SK-N-SH (cell line): ENCODE results near the gene CDAN1. TPM values are rescaled to one million over a fixed set of nuclear protein-coding genes. Genes with fewer than 3 reads are reported as not detected.

Experiments
- CTCF ChIA-PET: fragments of 300-600, 350-600 bp; formaldehyde crosslinking; extraction: SDS; loops from one replicate; lab custom pipeline; 2021; lab: Yijun Ruan, JAX
- POLR2A ChIA-PET: fragments of 350-600 bp; sonication (Branson Sonifier 250); formaldehyde crosslinking; extraction: SDS; loops from one replicate; lab custom pipeline; 2020; ENCODE audit warnings: antibody characterized with exemption, inconsistent platforms; lab: Yijun Ruan, JAX
- DNase-seq: peaks from one replicate; pipeline ENCODE4 v3.0.0; 2012
- H2AFZ ChIP-seq: fragments of 200-600 bp; sonication (generic); 2 replicates; pipeline ENCODE4 v1.8.1; 2016; ENCODE audit warnings: antibody characterized with exemption, mild to moderate bottlenecking, low read depth
- H3F3A ChIP-seq: fragments of 200-600 bp; sonication (generic); replicated peaks from 2 replicates; pipeline ENCODE3; 2016; ENCODE audit warnings: antibody characterized with exemption, mild to moderate bottlenecking; ENCODE audit not compliant: insufficient read depth
- H3K27ac ChIP-seq, 2 experiments: fragments of 200-500 bp in 1 of 2; fragments of 200-600 bp in 1 of 2; sonication (Bioruptor generic) in 1 of 2; sonication (generic), shearing (Covaris generic) in 1 of 2; 2 replicates each; pipeline versions ENCODE4 v1.5.1 to v1.6.1; 2014 to 2016; ENCODE audit warnings: low read depth in 2 of 2, inconsistent platforms in 1 of 2, low read length in 1 of 2, mild to moderate bottlenecking in 1 of 2, mixed read lengths in 1 of 2
- H3K27me3 ChIP-seq: fragments of 200-600 bp; sonication (generic), shearing (Covaris generic); 2 replicates; pipeline ENCODE4 v1.6.1; 2016; ENCODE audit warnings: mixed run types; ENCODE audit not compliant: insufficient read depth
- H3K36me3 ChIP-seq, 2 experiments: fragments of 200-500 bp in 1 of 2; fragments of 200-600 bp in 1 of 2; sonication (Bioruptor generic) in 1 of 2; sonication (generic) in 1 of 2; replicated peaks in 1 of 2; 2 replicates each; pipeline versions ENCODE3 to v1.5.1; 2014 to 2016; ENCODE audit warnings: low read length in 1 of 2, mild to moderate bottlenecking in 1 of 2; ENCODE audit not compliant: insufficient read depth in 2 of 2, control insufficient read depth in 1 of 2
- H3K4me1 ChIP-seq, 2 experiments: fragments of 200-500 bp in 1 of 2; fragments of 200-600 bp in 1 of 2; sonication (Bioruptor generic) in 1 of 2; sonication (generic), shearing (Covaris generic) in 1 of 2; 2 replicates each; pipeline versions ENCODE4 v1.5.1 to v1.6.1; 2014 to 2016; ENCODE audit warnings: low read depth in 1 of 2, low read length in 1 of 2, mixed run types in 1 of 2; ENCODE audit not compliant: insufficient read depth in 2 of 2, control insufficient read depth in 1 of 2
- H3K4me2 ChIP-seq: fragments of 200-600 bp; sonication (generic), shearing (Covaris generic); 2 replicates; pipeline ENCODE4 v1.6.1; 2017; ENCODE audit warnings: mixed run types
- H3K4me3 ChIP-seq, 2 experiments: fragments of 200-500 bp in 1 of 2; fragments of 200-600 bp in 1 of 2; sonication (Bioruptor generic) in 1 of 2; sonication (generic), shearing (Covaris generic) in 1 of 2; 2 replicates each; pipeline versions ENCODE4 v1.5.1 to v1.8.1; 2014 to 2016; ENCODE audit warnings: low read depth in 2 of 2, inconsistent platforms in 1 of 2, low read length in 1 of 2, mild to moderate bottlenecking in 1 of 2, mixed read lengths in 1 of 2, moderate library complexity in 1 of 2
- H3K79me2 ChIP-seq: fragments of 200-600 bp; sonication (generic); 2 replicates; pipeline ENCODE4 v1.8.1; 2017; ENCODE audit warnings: mild to moderate bottlenecking; ENCODE audit not compliant: insufficient read depth
- H3K9ac ChIP-seq: fragments of 200-600 bp; sonication (generic); 2 replicates; pipeline ENCODE4 v1.6.1; 2017; ENCODE audit warnings: mixed run types
- H3K9me2 ChIP-seq: fragments of 200-600 bp; sonication (generic); 2 replicates; pipeline ENCODE4 v1.6.1; 2017; ENCODE audit warnings: mixed run types
- H3K9me3 ChIP-seq: fragments of 200-600 bp; sonication (generic); 2 replicates; pipeline ENCODE4 v1.6.1; 2017; ENCODE audit warnings: mixed run types, mild to moderate bottlenecking, moderate library complexity
- H4K20me1 ChIP-seq: fragments of 200-600 bp; sonication (generic); 2 replicates; pipeline ENCODE4 v1.6.1; 2017; ENCODE audit warnings: mild to moderate bottlenecking, mixed run types; ENCODE audit not compliant: insufficient read depth
- CHD2 ChIP-seq: fragments of 150-350 bp; IDR thresholded peaks from 2 replicates; pipeline ENCODE4 v1.6.1; 2018; ENCODE audit warnings: low read length; ENCODE audit not compliant: partially characterized antibody
- ELF1 ChIP-seq: IDR thresholded peaks from 2 replicates; pipeline ENCODE4 v1.4.0; 2012
- EP300 ChIP-seq, 2 experiments: IDR thresholded peaks; 2 replicates each; pipeline versions ENCODE4 v1.4.0 to v1.6.1; 2012; ENCODE audit warnings: borderline replicate concordance in 1 of 2, low read depth in 1 of 2, low read length in 1 of 2
- EZH2phosphoT487 ChIP-seq: fragments of 200-600 bp; sonication (generic); IDR thresholded peaks from 2 replicates; pipeline ENCODE4 v1.6.1; 2017; ENCODE audit warnings: low read depth, mixed run types, mild to moderate bottlenecking, antibody characterized with exemption, moderate library complexity, borderline replicate concordance
- GABPA ChIP-seq: IDR thresholded peaks from 2 replicates; pipeline ENCODE4 v1.4.0; 2012; ENCODE audit warnings: low read depth, mild to moderate bottlenecking
- GATA2 ChIP-seq: sonication (generic); formaldehyde crosslinking; IDR thresholded peaks from 2 replicates; pipeline ENCODE4 v1.5.0; 2020; ENCODE audit warnings: mild to moderate bottlenecking, missing genetic modification reagents
- MXI1 ChIP-seq: IDR thresholded peaks from 2 replicates; pipeline ENCODE4 v1.6.1; 2012; ENCODE audit warnings: mild to moderate bottlenecking, low read depth, low read length, improper control_type of control experiment
- NRF1 ChIP-seq: IDR thresholded peaks from 2 replicates; pipeline ENCODE4 v1.6.1; 2012; ENCODE audit warnings: low read depth, mild to moderate bottlenecking, low read length
- PBX3 ChIP-seq: IDR thresholded peaks from 2 replicates; pipeline ENCODE4; 2012
- POLR2AphosphoS5 ChIP-seq: IDR thresholded peaks from 2 replicates; pipeline ENCODE4 v1.6.1; 2012; ENCODE audit warnings: low read depth, low read length
- RAD21 ChIP-seq: IDR thresholded peaks from 2 replicates; pipeline ENCODE4 v1.6.1; 2012; ENCODE audit warnings: mild to moderate bottlenecking, low read length
- RCOR1 ChIP-seq: fragments of 150-350 bp; IDR thresholded peaks from 2 replicates; pipeline ENCODE4 v1.6.1; 2017; ENCODE audit warnings: antibody characterized with exemption, low read length
- RFX5 ChIP-seq: IDR thresholded peaks from 2 replicates; pipeline ENCODE4 v1.6.1; 2012; ENCODE audit warnings: mild to moderate bottlenecking, improper control_type of control experiment, low read length
- SMC3 ChIP-seq: IDR thresholded peaks from 2 replicates; pipeline ENCODE4 v1.6.1; 2012; ENCODE audit warnings: low read depth, low read length, improper control_type of control experiment
- TAF1 ChIP-seq: IDR thresholded peaks from 2 replicates; pipeline ENCODE4 v1.6.1; 2012; ENCODE audit warnings: low read depth, mild to moderate bottlenecking, low read length, moderate library complexity, borderline replicate concordance
- USF1 ChIP-seq: IDR thresholded peaks from 2 replicates; pipeline ENCODE4 v1.4.0; 2012; ENCODE audit warnings: low read depth, borderline replicate concordance
- YY1 ChIP-seq: IDR thresholded peaks from 2 replicates; pipeline ENCODE4 v1.4.0; 2012; ENCODE audit warnings: low read depth, mild to moderate bottlenecking
- ZBTB33 ChIP-seq: IDR thresholded peaks from 2 replicates; pipeline ENCODE4 v1.4.0; 2012; ENCODE audit warnings: low read depth, borderline replicate concordance
- WGBS: methylation state at CpG from one replicate; pipeline ENCODE4 v1.1.6; 2017; ENCODE audit warnings: low lambda C conversion rate; 5-methylcytosine and 5-hydroxymethylcytosine counted together
- polyA plus RNA-seq, 3 experiments: library from polyadenylated mRNA; depleted of rRNA; stranded (reverse); fragments of >200 nt; gene quantifications; 2 replicates each; pipeline ENCODE4 v1.2.3, GENCODE V29; 2012

Gene CDAN1
- polyA plus RNA-seq, 1 of the 3 experiments (the other 2 are of a cell fraction): 6.2 TPM

GRCh38 chr15:42686281-42686680, 50.6 kb downstream of the CDAN1 start:
- Histone ChIP-seq H4K20me1 (no peaks in the 10 kb centered on the region), H3K4me3 (no peak overlapping the region), H3K36me3 (peaks cover 28 to 59% of the 10 kb centered on the region in 2 experiments), H2AFZ (no peak overlapping the region), H3K27ac (no peak overlapping the region), H3K27me3 (no peaks in the 10 kb centered on the region), H3K79me2 (no peaks in the 10 kb centered on the region), H3K9me2 (no peaks in the 10 kb centered on the region), H3K9me3 (no peaks in the 10 kb centered on the region), H3K4me2 (no peak overlapping the region), H3K4me1 (no peaks in the 10 kb centered on the region; a peak in 1 of 4 replicates), H3K9ac (no peak overlapping the region), H3F3A (no peaks in the 10 kb centered on the region)
- POLR2A ChIA-PET: no interaction called here
- TF ChIP-seq SMC3: no peak
- no peak for TF ChIP-seq TAF1
- no peak for TF ChIP-seq EP300 (IDR thresholded peaks at IDR 0.05; ENCODE audit: borderline replicate concordance in 1 of 2, low read depth in 1 of 2, low read length in 1 of 2)
- no peak for TF ChIP-seq POLR2AphosphoS5
- no peak for TF ChIP-seq ZBTB33
- TF ChIP-seq EZH2phosphoT487: no peak
- no peak for TF ChIP-seq RCOR1
- no peak for TF ChIP-seq YY1
- TF ChIP-seq PBX3: no peak
- no peak for TF ChIP-seq GATA2 (CRISPR knock-in tag)
- no peak for TF ChIP-seq CHD2
- no peak for TF ChIP-seq USF1
- CTCF ChIA-PET: no interaction called here
- 97% methylated on average over 8 of the region's 8 CpGs for WGBS
- no peak for DNase-seq

GRCh38 chr15:42681119-42681518, 55.8 kb downstream of the CDAN1 start:
- Histone ChIP-seq H3K9ac (no peak overlapping the region), H3F3A (no peaks in the 10 kb centered on the region), H3K9me2 (no peaks in the 10 kb centered on the region), H3K27ac (no peak overlapping the region), H3K4me1 (no peaks in the 10 kb centered on the region; a peak in 1 of 4 replicates), H3K4me2 (no peak overlapping the region), H3K36me3 (peaks cover 17 to 72% of the 10 kb centered on the region in 2 experiments), H3K4me3 (no peak overlapping the region), H4K20me1 (no peaks in the 10 kb centered on the region), H2AFZ (no peak overlapping the region), H3K79me2 (no peaks in the 10 kb centered on the region), H3K9me3 (no peaks in the 10 kb centered on the region), H3K27me3 (no peaks in the 10 kb centered on the region)
- ChIA-PET POLR2A (no interaction called here), CTCF (interaction anchor here (2.0 kb wide), 1 partner anchor 246 kb away, joined by 8 read pairs; no protein-coding TSS in a partner anchor)
- no peak for TF ChIP-seq YY1
- no peak for TF ChIP-seq ELF1
- TF ChIP-seq GABPA: no peak
- no peak for TF ChIP-seq EZH2phosphoT487
- TF ChIP-seq TAF1: no peak
- no peak for TF ChIP-seq POLR2AphosphoS5
- no peak for TF ChIP-seq MXI1
- no peak for TF ChIP-seq NRF1
- no peak for TF ChIP-seq CHD2
- no peak for TF ChIP-seq RFX5
- TF ChIP-seq RCOR1: no peak
- TF ChIP-seq RAD21: no peak
- DNase-seq: no peak
- 96% methylated on average over 6 of the region's 6 CpGs for WGBS
